Fibroblast of lung (primary cell): ENCODE data around the gene COL8A2.

ENCODE experiments used
- EZH2 ChIP-seq: IDR thresholded peaks from 2 replicates; pipeline ENCODE4 v1.5.1; 2012; ENCODE audit warnings: low read length, control low read depth, mild to moderate bottlenecking; ENCODE audit errors: missing control alignments
- TF ChIP-seq, protein P1 (sequence below), 2 donors: IDR thresholded peaks in 1 of 2; conservative IDR thresholded peaks in 1 of 2; 1 replicate in 1 of 2; 2 replicates in 1 of 2; pipeline ENCODE4 v1.5.1; 2011 to 2012; ENCODE audit warnings: low read length in 2 of 2, control low read depth in 1 of 2, inconsistent platforms in 1 of 2, low read depth in 1 of 2, mild to moderate bottlenecking in 1 of 2

DNA sequence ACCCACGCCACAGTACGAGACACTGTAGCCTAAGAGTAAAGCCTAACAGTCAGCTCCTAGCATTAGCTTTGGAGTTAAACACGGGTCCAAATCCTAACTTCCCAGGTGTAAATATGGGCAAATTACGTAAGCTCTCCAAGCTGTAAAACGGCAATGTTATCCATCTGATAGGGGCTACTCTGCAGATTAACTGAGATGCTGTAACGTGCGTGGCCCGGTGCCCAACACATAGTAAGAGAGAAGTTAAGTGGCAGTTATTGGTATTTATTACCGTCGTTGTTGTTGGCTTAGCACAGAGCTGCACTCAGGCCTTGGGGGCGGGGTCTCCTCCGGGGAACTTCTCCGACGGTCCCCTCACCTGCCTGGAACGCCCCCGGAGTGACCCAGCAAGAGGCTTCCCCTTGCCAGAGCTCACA lies 23.8 kb upstream of the COL8A2 start:
- TF ChIP-seq, protein P1, sequence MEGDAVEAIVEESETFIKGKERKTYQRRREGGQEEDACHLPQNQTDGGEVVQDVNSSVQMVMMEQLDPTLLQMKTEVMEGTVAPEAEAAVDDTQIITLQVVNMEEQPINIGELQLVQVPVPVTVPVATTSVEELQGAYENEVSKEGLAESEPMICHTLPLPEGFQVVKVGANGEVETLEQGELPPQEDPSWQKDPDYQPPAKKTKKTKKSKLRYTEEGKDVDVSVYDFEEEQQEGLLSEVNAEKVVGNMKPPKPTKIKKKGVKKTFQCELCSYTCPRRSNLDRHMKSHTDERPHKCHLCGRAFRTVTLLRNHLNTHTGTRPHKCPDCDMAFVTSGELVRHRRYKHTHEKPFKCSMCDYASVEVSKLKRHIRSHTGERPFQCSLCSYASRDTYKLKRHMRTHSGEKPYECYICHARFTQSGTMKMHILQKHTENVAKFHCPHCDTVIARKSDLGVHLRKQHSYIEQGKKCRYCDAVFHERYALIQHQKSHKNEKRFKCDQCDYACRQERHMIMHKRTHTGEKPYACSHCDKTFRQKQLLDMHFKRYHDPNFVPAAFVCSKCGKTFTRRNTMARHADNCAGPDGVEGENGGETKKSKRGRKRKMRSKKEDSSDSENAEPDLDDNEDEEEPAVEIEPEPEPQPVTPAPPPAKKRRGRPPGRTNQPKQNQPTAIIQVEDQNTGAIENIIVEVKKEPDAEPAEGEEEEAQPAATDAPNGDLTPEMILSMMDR (conservative IDR thresholded peaks at IDR 0.05 in 1 of 2, IDR thresholded peaks at IDR 0.05 in 1 of 2; ENCODE audit: low read depth in 1 of 2, low read length in 2 of 2) = no peak
- TF ChIP-seq EZH2 = no peak
